SK-N-SH treated with all-trans-retinoic acid at 6 μM for 48 hours (cell line): ENCODE measurements around the gene ASCL2.

Experiments used
- ATAC-seq: fragments of 200-7000 bp; cut with Tn5 transposase; 3 replicates; pipeline ENCODE4 v1.9.1; 2020; ENCODE audit warnings: mild to moderate bottlenecking, moderate library complexity
- ARNTL ChIP-seq: fragments of 450-650 bp; formaldehyde crosslinking; IDR thresholded peaks from 2 replicates; pipeline ENCODE4 v1.5.0; 2020; ENCODE audit warnings: low read depth, mild to moderate bottlenecking, moderate library complexity, borderline replicate concordance
- BACH2 ChIP-seq: fragments of 250-450 bp; sonication (Bioruptor Pico); IDR thresholded peaks from 2 replicates; pipeline ENCODE4 v1.9.0; 2021; ENCODE audit warnings: mild to moderate bottlenecking, borderline replicate concordance
- CREB5 ChIP-seq: fragments of 250-450 bp; sonication (Bioruptor Pico); IDR thresholded peaks from 2 replicates; pipeline ENCODE4 v1.5.1; 2020; ENCODE audit warnings: low read depth, mild to moderate bottlenecking, moderate library complexity
- CSDC2 ChIP-seq: fragments of 250-450 bp; sonication (Bioruptor Pico); IDR thresholded peaks from 2 replicates; pipeline ENCODE4 v1.5.0; 2020; ENCODE audit warnings: mild to moderate bottlenecking, moderate library complexity
- CSRNP3 ChIP-seq: fragments of 250-450 bp; sonication (Bioruptor Pico); IDR thresholded peaks from 2 replicates; pipeline ENCODE4 v1.5.1; 2021; ENCODE audit warnings: mild to moderate bottlenecking, moderate library complexity
- ESRRG ChIP-seq: fragments of 250-450 bp; sonication (Bioruptor Pico); IDR thresholded peaks from 2 replicates; pipeline ENCODE4 v1.6.1; 2021; ENCODE audit warnings: mild to moderate bottlenecking
- GLIS3 ChIP-seq: fragments of 250-450 bp; sonication (Bioruptor Pico); IDR thresholded peaks from 2 replicates; pipeline ENCODE4 v1.5.0; 2020; ENCODE audit warnings: mild to moderate bottlenecking, moderate library complexity
- ISL1 ChIP-seq: fragments of 250-450 bp; sonication (Bioruptor Pico); IDR thresholded peaks from 2 replicates; pipeline ENCODE4 v2.1.2; 2022; ENCODE audit warnings: mild to moderate bottlenecking, moderate library complexity
- OSR1 ChIP-seq: fragments of 250-450 bp; sonication (Bioruptor Pico); IDR thresholded peaks from 2 replicates; pipeline ENCODE4 v1.8.0; 2022; ENCODE audit warnings: moderate library complexity, mild to moderate bottlenecking, inconsistent platforms
- PATZ1 ChIP-seq: fragments of 250-450 bp; sonication (Bioruptor Pico); IDR thresholded peaks from 2 replicates; pipeline ENCODE4 v1.8.0; 2020; ENCODE audit warnings: mild to moderate bottlenecking, moderate library complexity, borderline replicate concordance
- PPARA ChIP-seq: fragments of 250-450 bp; sonication (Bioruptor Pico); IDR thresholded peaks from 2 replicates; pipeline ENCODE4 v1.5.0; 2020; ENCODE audit warnings: mild to moderate bottlenecking, borderline replicate concordance
- RARB ChIP-seq: fragments of 250-450 bp; sonication (Bioruptor Pico); IDR thresholded peaks from 2 replicates; pipeline ENCODE4 v1.8.0; 2021; ENCODE audit warnings: mild to moderate bottlenecking, moderate library complexity
- SNAI2 ChIP-seq: fragments of 250-450 bp; sonication (Bioruptor Pico); IDR thresholded peaks from 2 replicates; pipeline ENCODE4 v1.5.0; 2020; ENCODE audit warnings: mild to moderate bottlenecking, moderate library complexity
- TCF4 ChIP-seq: fragments of 250-450 bp; sonication (Bioruptor Pico); IDR thresholded peaks from 2 replicates; pipeline ENCODE4 v1.8.0; 2021; ENCODE audit warnings: mild to moderate bottlenecking, moderate library complexity, borderline replicate concordance
- TOX ChIP-seq: fragments of 250-450 bp; sonication (Bioruptor Pico); IDR thresholded peaks from 2 replicates; pipeline ENCODE4 v1.8.0; 2021; ENCODE audit warnings: mild to moderate bottlenecking, moderate library complexity, borderline replicate concordance
- TSHZ2 ChIP-seq: fragments of 250-450 bp; sonication (Bioruptor Pico); IDR thresholded peaks from 2 replicates; pipeline ENCODE4 v1.5.0; 2020; ENCODE audit warnings: mild to moderate bottlenecking, moderate library complexity
- ZFP3 ChIP-seq: fragments of 250-450 bp; sonication (Bioruptor Pico); IDR thresholded peaks from 2 replicates; pipeline ENCODE4 v1.5.0; 2020; ENCODE audit warnings: mild to moderate bottlenecking, moderate library complexity
- ZNF565 ChIP-seq: fragments of 450-650 bp; formaldehyde crosslinking; conservative IDR thresholded peaks from 2 replicates; pipeline ENCODE4 v1.5.0; 2020; ENCODE audit warnings: low read depth, mild to moderate bottlenecking, moderate library complexity
- ZNF70 ChIP-seq: fragments of 450-650 bp; formaldehyde crosslinking; IDR thresholded peaks from 2 replicates; pipeline ENCODE4 v1.5.0; 2020; ENCODE audit warnings: mild to moderate bottlenecking, moderate library complexity
- ZNF8 ChIP-seq: fragments of 450-650 bp; formaldehyde crosslinking; IDR thresholded peaks from 2 replicates; pipeline ENCODE4 v1.5.0; 2020; ENCODE audit warnings: mild to moderate bottlenecking, moderate library complexity

The ASCL2 gene

GRCh38 chr11:2312232-2313042 is 42.0 kb upstream of the ASCL2 start:
- ATAC-seq: peak; percentile 57
- no peak for TF ChIP-seq CSDC2 (CRISPR knock-in tag)
- no peak for TF ChIP-seq ISL1 (CRISPR knock-in tag)
- TF ChIP-seq PATZ1 (CRISPR knock-in tag): no peak
- no peak for TF ChIP-seq ESRRG (CRISPR knock-in tag)
- TF ChIP-seq ARNTL (CRISPR knock-in tag): no peak
- no peak for TF ChIP-seq ZFP3 (CRISPR knock-in tag)
- TF ChIP-seq GLIS3: no peak
- TF ChIP-seq OSR1 (CRISPR knock-in tag): no peak
- no peak for TF ChIP-seq SNAI2 (CRISPR knock-in tag)
- no peak for TF ChIP-seq PPARA (CRISPR knock-in tag)
- no peak for TF ChIP-seq CSRNP3 (CRISPR knock-in tag)
- TF ChIP-seq ZNF8 (CRISPR knock-in tag): no peak
- no peak for TF ChIP-seq TSHZ2 (CRISPR knock-in tag)
- no peak for TF ChIP-seq TCF4 (CRISPR knock-in tag)
- no peak for TF ChIP-seq CREB5

GRCh38 chr11:2311353-2312133 is 41.2 kb upstream of the ASCL2 start:
- peak; percentile 15 for ATAC-seq
- TF ChIP-seq TOX (CRISPR knock-in tag): no peak
- TF ChIP-seq PATZ1 (CRISPR knock-in tag): no peak
- TF ChIP-seq BACH2 (CRISPR knock-in tag): no peak
- no peak for TF ChIP-seq TCF4 (CRISPR knock-in tag)
- no peak for TF ChIP-seq CSRNP3 (CRISPR knock-in tag)
- TF ChIP-seq RARB (CRISPR knock-in tag): no peak
- TF ChIP-seq ZNF70: no peak
- no peak for TF ChIP-seq GLIS3
- no peak for TF ChIP-seq ZNF565 (CRISPR knock-in tag)
- TF ChIP-seq CSDC2 (CRISPR knock-in tag): no peak
- no peak for TF ChIP-seq CREB5
- no peak for TF ChIP-seq SNAI2 (CRISPR knock-in tag)
- TF ChIP-seq OSR1 (CRISPR knock-in tag): no peak
- no peak for TF ChIP-seq TSHZ2 (CRISPR knock-in tag)
- TF ChIP-seq ZNF8 (CRISPR knock-in tag): no peak
